Lower lobe of right lung (tissue), 2 donors: ENCODE measurements around the gene FAM72D. TPM values are rescaled to one million over a fixed set of nuclear protein-coding genes. Genes with fewer than 3 reads are reported as not detected.
"Not testable (repeated sequence)": the region's sequence is repeated elsewhere in the genome, so short reads cannot be mapped to it uniquely, and the experiment has no call there.

Source experiments
- ATAC-seq, 2 donors: fragments of 200-7000 bp; cut with Tn5 transposase; one replicate each; pipeline ENCODE4 v1.9.1; 2020 to 2022; ENCODE audit warnings: mild to moderate bottlenecking in 2 of 2, moderate library complexity in 2 of 2
- DNase-seq: peaks from one replicate; pipeline ENCODE4 v3.0.0-alpha.2; 2020
- H3K27ac ChIP-seq: fragments of 200-600 bp; one replicate; pipeline ENCODE4 v1.8.0; 2022
- H3K27me3 ChIP-seq: fragments of 200-600 bp; one replicate; pipeline ENCODE4 v1.8.0; 2022; ENCODE audit warnings: low read depth
- H3K36me3 ChIP-seq: fragments of 200-600 bp; one replicate; pipeline ENCODE4 v1.8.0; 2022; ENCODE audit warnings: mild to moderate bottlenecking
- H3K4me1 ChIP-seq: fragments of 200-600 bp; one replicate; pipeline ENCODE4 v1.8.0; 2022
- H3K4me3 ChIP-seq: fragments of 200-600 bp; one replicate; pipeline ENCODE4 v1.8.0; 2022; ENCODE audit warnings: mild to moderate bottlenecking
- H3K9me3 ChIP-seq: fragments of 200-600 bp; one replicate; pipeline ENCODE4 v1.8.0; 2022
- intact Hi-C: fragments of 100-400 bp; cut with DNase I; formaldehyde crosslinking; loops from one replicate; pipeline ENCODE4 v1.11.0; 2022
- total RNA-seq: library from RNA; stranded (reverse); fragmentation: NEBNext Ultra II Directional; extraction: Animal tissue kit (Norgen Biotek cat#: 25700); gene quantifications from one replicate; pipeline ENCODE4 v1.2.1, GENCODE V29; 2021
- donor health status: DM: no; HTN: yes; CAD: no; lungs with severe emphysema.

FAM72D gene
- total RNA-seq, 1 donor from 2014 or later, result 0.77 TPM

DNA sequence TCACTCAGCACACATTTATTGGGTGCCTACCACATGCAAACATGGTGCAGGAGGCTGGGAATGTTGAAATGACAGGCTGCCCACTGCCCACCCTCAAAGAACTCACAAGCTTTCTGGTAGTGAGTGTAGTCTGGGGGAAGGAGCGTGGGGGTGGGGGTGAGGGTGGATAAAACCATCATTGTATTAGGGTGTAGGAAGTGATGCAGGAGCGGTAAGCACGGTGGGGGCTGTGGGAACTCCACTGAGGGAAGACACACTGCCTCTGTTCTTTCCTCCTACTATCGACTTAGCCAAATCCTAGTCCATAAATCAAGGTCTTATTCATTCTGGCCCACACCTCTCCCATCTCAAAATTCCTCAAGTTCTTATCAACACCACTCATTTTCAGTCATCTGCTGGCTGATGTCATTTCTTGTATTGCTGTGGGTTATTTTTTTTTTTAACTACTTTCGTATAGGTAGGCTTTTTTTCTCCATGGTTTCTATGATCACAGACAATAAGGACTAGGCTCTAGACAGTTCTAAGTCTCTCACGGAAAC is 21.7 kb upstream of the FAM72D start:
- H3K4me1 ChIP-seq, H3K36me3 ChIP-seq, DNase-seq, intact Hi-C loops, H3K4me3 ChIP-seq, H3K27ac ChIP-seq, H3K27me3 ChIP-seq, H3K9me3 ChIP-seq: not testable (repeated sequence)
- peak in 1 of 2 donors; percentile 15 for ATAC-seq

DNA sequence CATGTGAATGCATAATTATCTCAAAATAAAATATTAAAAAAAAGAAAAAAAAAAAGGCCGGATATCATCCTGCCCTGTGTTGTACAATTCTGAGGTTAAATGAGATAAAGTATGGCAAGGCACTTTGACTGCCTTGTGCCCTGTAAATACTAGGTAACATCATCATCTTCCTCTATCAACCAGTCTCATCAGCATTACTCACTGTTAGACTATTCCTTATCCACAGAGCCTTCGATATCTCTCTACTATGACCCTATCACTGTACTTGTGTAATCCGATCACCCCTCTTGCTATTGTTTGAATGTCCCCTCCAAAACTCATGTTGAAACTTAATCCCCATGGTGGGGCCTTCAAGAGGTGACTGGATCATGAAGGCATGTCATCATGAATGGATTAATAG is 18.9 kb upstream of the FAM72D start:
- H3K27me3 ChIP-seq, result not testable (repeated sequence)

GRCh38 chr1:145077872-145078786 is 17.6 kb upstream of the FAM72D start:
- H3K4me1 ChIP-seq, H3K4me3 ChIP-seq, H3K36me3 ChIP-seq, DNase-seq, H3K27me3 ChIP-seq, intact Hi-C loops, H3K27ac ChIP-seq, H3K9me3 ChIP-seq: not testable (repeated sequence)
- peak; percentile 78 to 86 for ATAC-seq

More for the DNA sequence above, 18.9 kb upstream of the FAM72D start:
- ATAC-seq, DNase-seq, H3K9me3 ChIP-seq, H3K4me1 ChIP-seq, H3K27ac ChIP-seq, H3K36me3 ChIP-seq, intact Hi-C loops, H3K4me3 ChIP-seq: not testable (repeated sequence)

- H3K27ac ChIP-seq, H3K4me1 ChIP-seq, H3K4me3 ChIP-seq, H3K27me3 ChIP-seq, H3K36me3 ChIP-seq, H3K9me3 ChIP-seq, intact Hi-C loops, DNase-seq: not testable (repeated sequence)
- ATAC-seq, result peak in 1 of 2 donors; percentile 24
These were observed 16.9 kb upstream of the FAM72D start for GRCh38 chr1:145078787-145079370.

GRCh38 chr1:145079737-145080136 is 16.0 kb upstream of the FAM72D start:
- not testable (repeated sequence) for DNase-seq

DNA sequence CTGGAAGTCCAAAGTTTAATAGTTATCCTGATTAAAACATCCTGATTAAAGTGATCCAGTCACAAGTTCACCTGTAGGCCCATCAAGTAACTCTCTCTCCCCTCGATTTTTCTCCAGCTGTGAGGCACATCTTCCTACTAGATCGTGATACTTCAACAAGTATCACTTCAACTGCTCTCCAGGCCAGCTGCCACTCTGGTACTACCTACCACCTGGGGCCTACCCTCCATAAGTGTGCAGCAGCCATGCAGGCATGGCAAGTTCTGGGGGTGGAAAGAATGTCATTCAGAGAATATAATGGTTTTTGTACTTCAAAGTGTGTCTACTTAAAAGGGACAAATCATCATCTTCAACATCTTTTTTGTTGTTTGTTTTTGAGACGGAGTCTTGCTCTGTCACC is 15.6 kb upstream of the FAM72D start:
- DNase-seq, intact Hi-C loops, H3K27me3 ChIP-seq, H3K4me3 ChIP-seq, H3K4me1 ChIP-seq, ATAC-seq, H3K27ac ChIP-seq, H3K36me3 ChIP-seq, H3K9me3 ChIP-seq: not testable (repeated sequence)

More at GRCh38 chr1:145079737-145080136, 16.0 kb upstream of the FAM72D start:
- peak; percentile 44 to 73 for ATAC-seq
- intact Hi-C loops, H3K27me3 ChIP-seq, H3K27ac ChIP-seq, H3K4me3 ChIP-seq, H3K4me1 ChIP-seq, H3K9me3 ChIP-seq, H3K36me3 ChIP-seq: not testable (repeated sequence)

- DNase-seq, ATAC-seq, H3K9me3 ChIP-seq, H3K4me1 ChIP-seq, H3K36me3 ChIP-seq, H3K27ac ChIP-seq, intact Hi-C loops, H3K4me3 ChIP-seq, H3K27me3 ChIP-seq: not testable (repeated sequence)
These were observed 13.1 kb upstream of the FAM72D start for GRCh38 chr1:145082483-145083255.

- H3K9me3 ChIP-seq, H3K27me3 ChIP-seq, H3K36me3 ChIP-seq, ATAC-seq, H3K4me1 ChIP-seq, intact Hi-C loops: not testable (repeated sequence)
- H3K4me3 ChIP-seq, result peak overlapping the region; percentile 56
- H3K27ac ChIP-seq, result peak overlapping the region; percentile 73
- peak; percentile 70 for DNase-seq
These were observed 2.1 kb upstream of the FAM72D start for GRCh38 chr1:145093517-145094149.

DNA sequence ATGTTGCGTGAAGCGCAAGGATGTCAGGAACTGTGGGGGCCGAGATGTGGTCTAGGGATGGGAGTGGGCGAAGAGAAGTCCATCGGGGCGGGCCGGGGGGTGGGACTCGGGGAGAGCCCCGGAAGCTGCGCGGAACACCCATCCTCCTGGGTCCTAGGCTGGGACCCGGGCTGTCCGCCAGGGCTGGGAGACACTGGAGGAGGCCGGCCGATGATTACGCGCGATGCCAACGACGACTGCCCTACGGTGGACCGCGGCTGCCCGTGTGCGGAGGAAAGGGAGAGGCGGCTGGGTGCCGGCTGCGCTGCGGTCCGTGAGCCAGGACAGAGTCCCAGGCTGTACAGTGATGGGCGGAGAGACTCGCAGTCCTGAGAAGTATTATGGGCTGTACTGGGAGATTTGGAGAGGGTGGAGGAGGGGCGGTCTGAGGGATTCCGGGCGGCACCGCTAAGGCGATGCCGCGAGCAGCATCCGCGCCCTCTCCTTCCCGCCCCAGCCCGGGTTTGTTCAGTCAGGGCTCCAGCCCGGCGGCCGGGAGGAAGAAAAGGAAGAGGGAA is 1.0 kb upstream of the FAM72D start:
- H3K4me1 ChIP-seq, H3K27me3 ChIP-seq, H3K9me3 ChIP-seq, H3K36me3 ChIP-seq, intact Hi-C loops: not testable (repeated sequence)
- ATAC-seq, result peak; percentile 54 to 56
- DNase-seq, result peak; percentile 44
- Histone ChIP-seq H3K4me3 (peak overlapping the region; percentile 52), H3K27ac (peak overlapping the region; percentile 67)

- H3K4me3 ChIP-seq, H3K27ac ChIP-seq, H3K27me3 ChIP-seq, ATAC-seq, H3K9me3 ChIP-seq, H3K4me1 ChIP-seq, H3K36me3 ChIP-seq, DNase-seq, intact Hi-C loops: not testable (repeated sequence)
These were observed 6.0 kb downstream of the FAM72D start for GRCh38 chr1:145101725-145102124.

DNA sequence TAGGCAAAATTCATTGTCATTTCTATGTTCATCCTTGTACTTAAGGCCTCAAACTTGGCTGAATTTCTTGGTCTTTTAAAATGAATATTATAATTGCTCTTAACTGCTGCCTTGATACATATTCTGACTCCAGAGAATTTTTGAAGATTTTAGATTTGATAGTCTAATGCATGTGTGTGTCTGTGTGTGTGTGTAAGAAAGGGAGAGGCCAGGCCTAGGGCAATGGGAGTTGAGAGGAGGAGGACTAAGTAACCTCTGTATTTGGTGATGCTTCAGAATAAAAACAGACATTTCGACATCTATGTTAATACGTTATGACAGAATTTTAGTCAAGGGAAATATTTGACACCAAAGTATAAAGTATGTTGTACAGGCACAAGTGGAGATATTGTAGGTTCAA is 7.5 kb downstream of the FAM72D start:
- H3K27me3 ChIP-seq, H3K36me3 ChIP-seq, H3K4me3 ChIP-seq, DNase-seq, intact Hi-C loops, H3K27ac ChIP-seq, H3K9me3 ChIP-seq, H3K4me1 ChIP-seq, ATAC-seq: not testable (repeated sequence)

DNA sequence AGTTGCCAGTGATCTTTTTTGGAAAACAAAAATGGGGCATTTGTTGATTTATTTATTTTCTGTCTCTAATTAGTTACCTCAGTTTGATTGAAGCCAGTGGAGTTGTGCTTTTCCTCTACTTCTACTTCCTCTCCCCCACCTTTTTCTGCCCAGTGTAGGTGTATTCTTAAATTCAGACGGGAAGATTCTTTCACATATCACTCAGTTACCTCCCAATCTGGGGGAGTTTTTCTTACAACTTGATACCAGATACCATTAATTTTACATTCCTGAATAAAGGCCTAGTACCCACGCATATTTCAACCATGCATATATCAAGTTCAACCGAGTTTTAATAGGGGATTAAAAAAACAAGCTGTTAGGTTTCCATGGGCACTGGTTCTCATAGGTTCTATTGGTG is 15.9 kb downstream of the FAM72D start:
- ATAC-seq, intact Hi-C loops, DNase-seq, H3K4me1 ChIP-seq, H3K27ac ChIP-seq, H3K36me3 ChIP-seq, H3K27me3 ChIP-seq, H3K9me3 ChIP-seq, H3K4me3 ChIP-seq: not testable (repeated sequence)

- DNase-seq, ATAC-seq, H3K36me3 ChIP-seq, H3K9me3 ChIP-seq, H3K4me3 ChIP-seq, H3K27me3 ChIP-seq, H3K4me1 ChIP-seq, intact Hi-C loops, H3K27ac ChIP-seq: not testable (repeated sequence)
These were observed 16.9 kb downstream of the FAM72D start for GRCh38 chr1:145112703-145113102.
